K562 (cell line): ENCODE results near the gene BNC2. TPM values are rescaled to one million over a fixed set of nuclear protein-coding genes. Genes with fewer than 3 reads are reported as not detected.

Experiments used
- ATAC-seq: fragments of 200-7000 bp; cut with Tn5 transposase; 3 replicates; pipeline ENCODE4 v1.9.1; 2020; ENCODE audit warnings: moderate library complexity
- BruUV-seq: library from RNA; stranded (reverse); fragments of 400-500 nt; replicated peaks from 2 replicates; lab custom pipeline; 2021; lab: Mats Ljungman, UMichigan
- CTCF ChIA-PET: fragments of 300-600 bp; formaldehyde crosslinking; extraction: SDS; loops from one replicate; lab custom pipeline; 2021; ENCODE audit warnings: low intra/inter-chr PET ratio; lab: Yijun Ruan, JAX
- POLR2A ChIA-PET: fragments of 300-600, 350-650 bp; sonication (Branson Sonifier 250); formaldehyde crosslinking; extraction: SDS; loops from one replicate; lab custom pipeline; 2021; ENCODE audit warnings: antibody characterized with exemption, inconsistent platforms; lab: Yijun Ruan, JAX
- DNase-seq, 4 experiments: peaks; one replicate each; pipeline versions ENCODE4 v3.0.0 to v3.0.0-alpha.2; 2011 to 2018; ENCODE audit warnings: low spot score in 3 of 4, mixed read lengths in 3 of 4; ENCODE audit errors: extremely low read depth in 1 of 4
- FAIRE-seq: peaks from 2 replicates; lab custom pipeline; 2011; peaks lifted over from hg19 to GRCh38; lab: Jason Lieb, UNC
- H2AFZ ChIP-seq: 2 replicates; pipeline ENCODE4 v1.6.0; 2011; ENCODE audit warnings: low read depth, low read length, control low read depth, inconsistent platforms
- H3K27ac ChIP-seq: fragments of 200-600 bp; 3 replicates; pipeline ENCODE4 v1.8.0; 2011; ENCODE audit warnings: low read depth, mild to moderate bottlenecking, control low read depth, inconsistent platforms, low read length, moderate library complexity, mixed read lengths; ENCODE audit errors: extremely low read depth
- H3K27me3 ChIP-seq, 2 experiments: fragments of 300-600 bp in 1 of 2; 2 replicates in 1 of 2; 3 replicates in 1 of 2; pipeline versions ENCODE4 v1.6.0 to v1.8.0; 2011; ENCODE audit warnings: inconsistent platforms in 2 of 2, low read length in 2 of 2, mild to moderate bottlenecking in 1 of 2, mixed read lengths in 1 of 2, moderate library complexity in 1 of 2; ENCODE audit not compliant: control insufficient read depth in 2 of 2, insufficient read depth in 2 of 2
- H3K36me3 ChIP-seq: fragments of 300-600 bp; 3 replicates; pipeline ENCODE4 v1.8.0; 2011; ENCODE audit warnings: mild to moderate bottlenecking, low read length, inconsistent platforms; ENCODE audit not compliant: control insufficient read depth, insufficient read depth
- H3K4me1 ChIP-seq, 2 experiments: fragments of 200-600 bp in 1 of 2; replicated peaks in 1 of 2; 2 replicates in 1 of 2; 3 replicates in 1 of 2; pipeline versions ENCODE4 v1.5.1 to v1.8.0; 2011; ENCODE audit warnings: inconsistent platforms in 2 of 2, low read length in 2 of 2, mild to moderate bottlenecking in 1 of 2, mixed read lengths in 1 of 2, moderate library complexity in 1 of 2; ENCODE audit not compliant: control insufficient read depth in 2 of 2, insufficient read depth in 2 of 2
- H3K4me2 ChIP-seq: 2 replicates; pipeline ENCODE4 v1.6.1; 2011; ENCODE audit warnings: low read length, control low read depth, inconsistent platforms, mixed read lengths; ENCODE audit not compliant: insufficient read depth
- H3K4me3 ChIP-seq: fragments of 200-600 bp; sonication (generic), shearing (Covaris generic); 2 replicates; pipeline ENCODE4 v1.5.1; 2016; ENCODE audit warnings: control low read depth, inconsistent platforms
- H3K79me2 ChIP-seq: fragments of 200-600 bp; 3 replicates; pipeline ENCODE4 v1.8.0; 2011; ENCODE audit warnings: low read length, inconsistent platforms; ENCODE audit not compliant: control insufficient read depth, insufficient read depth
- H3K9ac ChIP-seq, 2 experiments: 2 replicates each; pipeline versions ENCODE4 v1.6.0 to v1.6.1; 2011; ENCODE audit warnings: low read depth in 2 of 2, low read length in 2 of 2, control low read depth in 1 of 2, inconsistent platforms in 1 of 2, mild to moderate bottlenecking in 1 of 2, mixed read lengths in 1 of 2; ENCODE audit not compliant: insufficient read depth in 1 of 2
- H3K9me1 ChIP-seq: one replicate; pipeline ENCODE4 v1.6.0; 2011; ENCODE audit warnings: inconsistent platforms, mild to moderate bottlenecking, low read length, moderate library complexity; ENCODE audit not compliant: control insufficient read depth, insufficient read depth
- H3K9me3 ChIP-seq: replicated peaks from 2 replicates; pipeline ENCODE4 v1.5.1; 2011; ENCODE audit warnings: low read depth, low read length, inconsistent platforms; ENCODE audit not compliant: control insufficient read depth, insufficient read depth
- H4K20me1 ChIP-seq: replicated peaks from 2 replicates; pipeline ENCODE4 v1.6.1; 2011; ENCODE audit warnings: low read length, inconsistent platforms, mixed read lengths; ENCODE audit not compliant: control insufficient read depth, insufficient read depth
- E2F1 ChIP-seq: sonication (generic); formaldehyde crosslinking; IDR thresholded peaks from 2 replicates; pipeline ENCODE4 v1.8.1; 2023; ENCODE audit warnings: mild to moderate bottlenecking, missing genetic modification reagents, moderate library complexity
- MECOM ChIP-seq: fragments of 250-450 bp; sonication (Bioruptor Pico); IDR thresholded peaks from 2 replicates; pipeline ENCODE4 v1.8.0; 2022; ENCODE audit warnings: inconsistent platforms
- NFXL1 ChIP-seq: fragments of 450-650 bp; formaldehyde crosslinking; IDR thresholded peaks from 2 replicates; pipeline ENCODE4 v1.4.0; 2021; ENCODE audit warnings: mild to moderate bottlenecking
- POU5F1 ChIP-seq: fragments of 150-350 bp; IDR thresholded peaks from 2 replicates; pipeline ENCODE4 v1.6.1; 2014; ENCODE audit warnings: borderline replicate concordance, low read length, low read depth, mild to moderate bottlenecking; ENCODE audit not compliant: partially characterized antibody
- TAF9B ChIP-seq: fragments of 450-650 bp; IDR thresholded peaks from 2 replicates; pipeline ENCODE4 v1.6.1; 2018; ENCODE audit warnings: mild to moderate bottlenecking; ENCODE audit not compliant: partially characterized antibody
- YY1 ChIP-seq, 3 experiments: IDR thresholded peaks; 2 replicates each; pipeline ENCODE4 v1.6.1; 2011; ENCODE audit warnings: low read length in 2 of 3, mild to moderate bottlenecking in 2 of 3, moderate library complexity in 2 of 3, borderline replicate concordance in 1 of 3, control low read depth in 1 of 3, low read depth in 1 of 3; ENCODE audit not compliant: insufficient read depth in 3 of 3, insufficient replicate concordance in 2 of 3, control insufficient read depth in 1 of 3, insufficient read length in 1 of 3; ENCODE audit errors: extremely low read depth in 1 of 3
- ZBTB26 ChIP-seq: fragments of 450-650 bp; formaldehyde crosslinking; IDR thresholded peaks from 2 replicates; pipeline ENCODE4 v1.4.0; 2022; ENCODE audit warnings: missing genetic modification characterization
- ZBTB33 ChIP-seq: sonication (generic); formaldehyde crosslinking; IDR thresholded peaks from 2 replicates; pipeline ENCODE4 v1.8.1; 2023; ENCODE audit warnings: mild to moderate bottlenecking, missing genetic modification reagents
- ZFPM2 ChIP-seq: fragments of 250-450 bp; sonication (Bioruptor Pico); IDR thresholded peaks from 2 replicates; pipeline ENCODE4 v1.5.1; 2022; ENCODE audit warnings: mild to moderate bottlenecking
- ZNF668 ChIP-seq: fragments of 250-450 bp; sonication (Bioruptor Pico); IDR thresholded peaks from 2 replicates; pipeline ENCODE4 v1.8.0; 2022; ENCODE audit warnings: mild to moderate bottlenecking, inconsistent platforms
- WGBS: fragments of 100-300 bp; shearing (Covaris generic); methylation state at CpG from one replicate; pipeline ENCODE4 v1.1.6; 2016; ENCODE audit warnings: low coverage, mixed read lengths; ENCODE audit not compliant: insufficient coverage; ENCODE audit errors: missing lambda C conversion rate; 5-methylcytosine and 5-hydroxymethylcytosine counted together
- in situ Hi-C: fragments of 300-500 bp; cut with MboI; formaldehyde crosslinking; loops from 4 replicates; pipeline ENCODE4 v1.15.0; 2018; ENCODE audit warnings: inconsistent platforms, mixed read lengths
- intact Hi-C: fragments of 100-400 bp; cut with micrococcal nuclease; formaldehyde crosslinking; loops from 2 replicates; pipeline ENCODE4 v1.14.2; 2022
- polyA plus RNA-seq, 8 experiments: library from polyadenylated mRNA; depleted of rRNA in 4 of 8; stranded (reverse) in 5 of 8; unstranded in 3 of 8; fragments of >200 nt; fragmentation: Nextera tagmentation in 2 of 8; fragmentation: Illumina TruSeq in 1 of 8; extraction: Ambion mirVana in 2 of 8; extraction: Trizol in 1 of 8; gene quantifications; 2 replicates each; pipeline versions ENCODE4 v1.2.1 to v1.2.3, GENCODE V29; 2011 to 2014; ENCODE audit warnings: inconsistent platforms in 1 of 8, missing spikeins in 1 of 8
- total RNA-seq, 7 experiments: library from RNA; depleted of rRNA in 6 of 7; stranded (reverse); fragments of >200 nt in 6 of 7; fragmentation: Illumina TruSeq in 2 of 7; extraction: Trizol in 2 of 7; gene quantifications; 2 replicates each; pipeline versions ENCODE4 v1.2.1 to v1.2.3, GENCODE V29; 2011 to 2021; ENCODE audit warnings: low replicate concordance in 1 of 7

The BNC2 gene
- total and polyA plus RNA-seq, 9 of the 15 experiments (the other 6 are each of a cell fraction or from before 2014, with no cell fraction given) = not detected

GRCh38 chr9:16429671-16430070, 440.8 kb downstream of the BNC2 start:
- ChIA-PET CTCF (no interaction called here), POLR2A (no interaction called here)
- Histone ChIP-seq H3K9me1 (no peaks in the 10 kb centered on the region), H3K4me2 (no peak overlapping the region), H3K4me3 (no peak overlapping the region), H2AFZ (no peak overlapping the region), H3K79me2 (no peaks in the 10 kb centered on the region), H3K9me3 (no peaks in the 10 kb centered on the region), H3K27me3 (no peaks in the 10 kb centered on the region), H4K20me1 (no peaks in the 10 kb centered on the region)
- FAIRE-seq = no peak
- BruUV-seq = no TSS peak
- in situ Hi-C loops = no loop called here
- TF ChIP-seq NFXL1 (CRISPR knock-in tag) (no peak), ZBTB33 (CRISPR knock-in tag) (no peak), YY1 (IDR thresholded peaks at IDR 0.05; ENCODE audit: borderline replicate concordance in 1 of 3, control insufficient read depth in 1 of 3, extremely low read depth in 1 of 3, insufficient read depth in 3 of 3, insufficient read length in 1 of 3, insufficient replicate concordance in 2 of 3, low read depth in 1 of 3, low read length in 2 of 3) (no peak), ZBTB26 (no peak), MECOM (CRISPR knock-in tag) (no peak), POU5F1 (no peak), ZFPM2 (CRISPR knock-in tag) (no peak), TAF9B (no peak), E2F1 (CRISPR knock-in tag) (no peak), ZNF668 (CRISPR knock-in tag) (no peak)
- TF ChIP-seq, all 486 proteins: peak for 0
- Histone ChIP-seq H3K9ac (no peak overlapping the region), H3K4me1 (no peaks in the 10 kb centered on the region), H3K27ac (no peak overlapping the region), H3K36me3 (no peaks in the 10 kb centered on the region)
- DNase-seq = no peak
- ATAC-seq = no peak
- intact Hi-C loops = no loop called here
- WGBS = 0% methylated on average over 4 of the region's 5 CpGs
